Keratinocyte (primary cell): ENCODE results near the gene TMEM106B. TPM values are rescaled to one million over a fixed set of nuclear protein-coding genes. Genes with fewer than 3 reads are reported as not detected.

Experiments
- DNase-seq: peaks from one replicate; pipeline ENCODE4 v3.0.0-alpha.2; 2011; ENCODE audit warnings: low read depth, missing footprints, low spot score
- FAIRE-seq: peaks from 2 replicates; lab custom pipeline; 2011; peaks lifted over from hg19 to GRCh38; lab: Jason Lieb, UNC
- H2AFZ ChIP-seq: 2 replicates; pipeline ENCODE4 v1.6.0; 2012; ENCODE audit warnings: low read length, control low read depth, inconsistent platforms; ENCODE audit not compliant: control insufficient read depth
- H3K27ac ChIP-seq: 2 replicates; pipeline ENCODE4 v1.5.1; 2011; ENCODE audit warnings: low read length; ENCODE audit not compliant: control insufficient read depth, insufficient read depth
- H3K27me3 ChIP-seq: 3 replicates; pipeline ENCODE4 v1.6.0; 2011; ENCODE audit warnings: low read length; ENCODE audit not compliant: control insufficient read depth, insufficient read depth; ENCODE audit errors: extremely low read depth
- H3K36me3 ChIP-seq, 2 experiments: 2 replicates in 1 of 2; 3 replicates in 1 of 2; pipeline ENCODE4 v1.5.1; 2011; ENCODE audit warnings: low read length in 2 of 2, mild to moderate bottlenecking in 1 of 2; ENCODE audit not compliant: control insufficient read depth in 2 of 2, insufficient read depth in 2 of 2; ENCODE audit errors: extremely low read depth in 1 of 2
- H3K4me1 ChIP-seq: 3 replicates; pipeline ENCODE4 v1.5.1; 2011; ENCODE audit warnings: low read length; ENCODE audit not compliant: control insufficient read depth, insufficient read depth; ENCODE audit errors: extremely low read depth
- H3K4me2 ChIP-seq: 3 replicates; pipeline ENCODE4 v1.6.0; 2011; ENCODE audit warnings: low read depth, low read length; ENCODE audit not compliant: control insufficient read depth, insufficient read depth; ENCODE audit errors: extremely low read depth
- H3K4me3 ChIP-seq, 3 experiments: fragments of 200-600 bp in 1 of 3; sonication (generic) in 1 of 3; 2 replicates in 2 of 3; 3 replicates in 1 of 3; pipeline ENCODE4 v1.5.1; 2011 to 2016; ENCODE audit warnings: low read length in 3 of 3, mild to moderate bottlenecking in 3 of 3, control low read depth in 2 of 3, inconsistent platforms in 1 of 3, low read depth in 1 of 3, mixed read lengths in 1 of 3, mixed run types in 1 of 3, moderate library complexity in 1 of 3; ENCODE audit not compliant: control insufficient read depth in 2 of 3, insufficient read depth in 2 of 3; ENCODE audit errors: extremely low read depth in 1 of 3
- H3K79me2 ChIP-seq: 2 replicates; pipeline ENCODE4 v1.6.0; 2012; ENCODE audit warnings: low read length; ENCODE audit not compliant: control insufficient read depth, insufficient read depth
- H3K9ac ChIP-seq: 3 replicates; pipeline ENCODE4 v1.6.0; 2011; ENCODE audit warnings: low read length; ENCODE audit not compliant: control insufficient read depth, insufficient read depth; ENCODE audit errors: extremely low read depth
- H3K9me1 ChIP-seq: 3 replicates; pipeline ENCODE4 v1.6.0; 2011; ENCODE audit warnings: low read length; ENCODE audit not compliant: control insufficient read depth, insufficient read depth; ENCODE audit errors: extremely low read depth
- H3K9me3 ChIP-seq: 2 replicates; pipeline ENCODE4 v1.5.1; 2012; ENCODE audit warnings: low read depth, low read length; ENCODE audit not compliant: control insufficient read depth
- H4K20me1 ChIP-seq: 3 replicates; pipeline ENCODE4 v1.6.0; 2011; ENCODE audit warnings: low read length; ENCODE audit not compliant: control insufficient read depth, insufficient read depth; ENCODE audit errors: extremely low read depth
- CTCF ChIP-seq, 3 experiments: IDR thresholded peaks in 1 of 3; conservative IDR thresholded peaks in 1 of 3; optimal IDR thresholded peaks in 1 of 3; 2 replicates in 2 of 3; 3 replicates in 1 of 3; pipeline versions ENCODE3 to v1.5.1; 2011; ENCODE audit warnings: low read length in 3 of 3, mild to moderate bottlenecking in 3 of 3, moderate library complexity in 2 of 3, control low read depth in 1 of 3, inconsistent platforms in 1 of 3; ENCODE audit not compliant: insufficient read depth in 2 of 3; ENCODE audit errors: extremely low read depth in 1 of 3
- EZH2 ChIP-seq: IDR thresholded peaks from one replicate; pipeline ENCODE4 v1.6.1; 2012; ENCODE audit warnings: inconsistent platforms, mild to moderate bottlenecking, low read length, moderate library complexity
- dilution Hi-C: fragments of 300-500 bp; cut with MboI; formaldehyde crosslinking; loops from one replicate; pipeline ENCODE4 v1.7.0; 2020; ENCODE audit warnings: low sequenced_read_pairs; ENCODE audit not compliant: extremely low pct_ligation_motif_present
- polyA plus RNA-seq, 5 experiments: library from polyadenylated mRNA; depleted of rRNA in 3 of 5; stranded (reverse) in 3 of 5; stranded (forward) in 1 of 5; unstranded in 1 of 5; fragments of >200 nt; gene quantifications; 1 replicate in 1 of 5; 2 replicates in 3 of 5; 3 replicates in 1 of 5; pipeline versions ENCODE4 v1.2.1 to v1.2.3, GENCODE V29; 2011 to 2012; ENCODE audit warnings: missing spikeins in 2 of 5, low read depth in 1 of 5, low replicate concordance in 1 of 5

TMEM106B gene
- polyA plus RNA-seq, 1 donor (not counting 4 experiments of a cell fraction or from before 2014, with no cell fraction given) = 32.9 TPM

DNA sequence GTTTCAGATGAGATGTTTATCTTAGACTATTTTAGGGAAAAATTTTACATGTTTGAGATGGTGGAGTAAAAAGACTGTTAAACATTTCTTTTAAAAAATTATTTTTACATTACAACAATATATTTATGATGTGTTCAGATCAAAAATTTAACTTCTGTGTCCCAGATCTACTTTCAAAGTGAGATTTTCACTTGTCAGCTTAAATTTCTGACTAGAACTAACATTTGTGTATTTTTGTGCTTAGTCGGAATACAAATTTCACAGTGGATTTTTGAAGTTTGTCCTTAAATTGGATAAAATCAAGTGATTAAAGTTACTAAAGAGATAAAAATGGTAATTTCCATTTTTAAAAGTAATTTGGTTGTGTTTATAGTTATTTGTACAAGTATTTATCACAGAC is 24.9 kb downstream of the TMEM106B start:
- Histone ChIP-seq H3K9me1 (no peaks in the 10 kb centered on the region), H3K4me2 (no peak overlapping the region), H3K36me3 (no peaks in the 10 kb centered on the region), H3K4me3 (no peak overlapping the region), H3K4me1 (no peaks in the 10 kb centered on the region), H4K20me1 (no peaks in the 10 kb centered on the region), H3K9ac (no peak overlapping the region), H3K79me2 (no peaks in the 10 kb centered on the region), H3K27ac (no peak overlapping the region), H3K27me3 (no peaks in the 10 kb centered on the region), H3K9me3 (no peaks in the 10 kb centered on the region), H2AFZ (no peak overlapping the region)
- dilution Hi-C loops = no loop called here
- DNase-seq (no peak), FAIRE-seq (no peak)
- no peak for TF ChIP-seq CTCF (optimal IDR thresholded peaks at IDR 0.05 in 1 of 3, IDR thresholded peaks at IDR 0.05 in 1 of 3, conservative IDR thresholded peaks at IDR 0.05 in 1 of 3; ENCODE audit: extremely low read depth in 1 of 3, insufficient read depth in 2 of 3, low read length in 3 of 3)
- TF ChIP-seq EZH2 = no peak

GRCh38 chr7:12237007-12237406 is 25.9 kb downstream of the TMEM106B start:
- Histone ChIP-seq H3K27ac (no peak overlapping the region), H3K9me3 (no peaks in the 10 kb centered on the region), H3K79me2 (no peaks in the 10 kb centered on the region), H3K4me2 (no peak overlapping the region), H4K20me1 (no peaks in the 10 kb centered on the region), H2AFZ (no peak overlapping the region), H3K9ac (no peak overlapping the region), H3K4me3 (no peak overlapping the region), H3K9me1 (no peaks in the 10 kb centered on the region), H3K27me3 (no peaks in the 10 kb centered on the region), H3K4me1 (no peaks in the 10 kb centered on the region), H3K36me3 (no peaks in the 10 kb centered on the region)
- no peak for FAIRE-seq
- TF ChIP-seq EZH2 (no peak), CTCF (optimal IDR thresholded peaks at IDR 0.05 in 1 of 3, IDR thresholded peaks at IDR 0.05 in 1 of 3, conservative IDR thresholded peaks at IDR 0.05 in 1 of 3; ENCODE audit: extremely low read depth in 1 of 3, insufficient read depth in 2 of 3, low read length in 3 of 3) (no peak)
- DNase-seq = no peak
- dilution Hi-C loops = no loop called here
